NCI-H510A treated with DMSO at 0.1 percent for 48 hours (cell line): Measurements from ENCODE around the gene PKD1.
A peak's percentile ranks its signal among the peaks of the same experiment; 100 is the strongest.

ENCODE experiments used
- DNase-seq: peaks from one replicate; lab custom pipeline; 2025; lab: John Stamatoyannopoulos, UW

PKD1 gene

GRCh38 chr16:2046893-2047329 lies 88.8 kb downstream of the PKD1 start:
- DNase-seq: peak; percentile 50

DNA sequence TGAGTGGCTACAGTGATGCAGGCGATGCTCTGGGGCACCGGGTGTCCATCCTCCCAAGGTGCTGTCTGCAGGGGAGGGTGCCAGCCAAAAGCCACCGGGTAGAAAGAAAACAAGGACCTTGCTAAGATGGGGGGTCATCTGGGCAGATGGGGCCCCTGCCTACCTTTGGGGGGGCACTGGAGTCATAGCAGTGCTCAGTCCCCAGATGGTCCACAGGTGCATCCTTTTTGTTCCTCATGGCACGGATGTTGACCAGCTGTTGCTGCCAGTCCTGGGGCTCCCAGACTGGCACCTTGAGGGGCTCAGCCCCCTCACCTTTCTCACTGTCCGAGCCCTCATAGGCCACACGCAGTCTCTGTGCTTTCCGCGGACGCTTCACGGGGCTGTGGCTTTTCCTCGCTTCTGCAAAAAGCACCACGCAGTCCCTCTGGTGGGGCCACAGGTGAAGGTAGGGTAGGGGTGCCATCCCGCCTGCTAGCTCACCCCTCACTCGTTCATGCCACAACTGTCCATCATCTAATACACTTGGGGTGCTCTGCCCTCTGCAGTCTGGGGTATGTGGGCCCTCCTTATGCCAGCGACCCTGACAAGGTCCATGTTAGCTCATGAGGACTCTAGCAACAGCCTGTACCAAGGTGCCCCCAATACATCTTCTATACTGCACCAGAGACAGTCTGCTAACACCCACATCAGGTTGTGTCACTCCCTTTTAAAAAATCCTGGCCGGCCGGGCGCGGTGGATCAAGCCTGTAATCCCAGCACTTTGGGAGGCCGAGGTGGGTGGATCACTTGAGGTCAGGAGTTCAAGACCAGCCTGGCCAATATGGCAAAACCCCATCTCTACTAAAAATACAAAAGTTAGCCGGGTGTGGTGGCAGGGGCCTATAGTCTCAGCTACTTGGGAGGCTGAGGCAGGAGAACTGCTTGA lies 89.5 kb downstream of the PKD1 start:
- no peak for DNase-seq

DNA sequence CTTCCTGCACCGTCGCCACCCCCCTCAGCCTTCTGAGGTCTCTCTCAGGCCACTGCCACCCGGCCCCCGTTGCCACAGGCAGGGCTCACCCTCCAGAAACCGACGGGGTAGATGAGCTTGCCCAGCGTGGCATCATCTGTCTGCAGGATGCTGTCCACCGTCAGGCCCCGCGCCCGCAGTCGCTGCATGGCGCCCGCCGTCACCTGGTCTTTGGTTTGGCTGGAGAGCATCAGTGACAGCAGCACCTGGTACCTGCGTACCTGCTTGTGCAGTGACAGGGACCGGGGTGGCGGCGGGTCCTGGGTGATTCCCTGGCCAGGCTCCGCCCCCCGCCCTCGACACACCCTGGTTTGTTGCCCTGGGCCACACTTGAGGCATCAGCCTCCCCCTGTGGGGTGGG lies 91.2 kb downstream of the PKD1 start:
- DNase-seq: peak; percentile 9

- DNase-seq: peak; percentile 47
These were observed 91.8 kb downstream of the PKD1 start for GRCh38 chr16:2043667-2044451.

DNA sequence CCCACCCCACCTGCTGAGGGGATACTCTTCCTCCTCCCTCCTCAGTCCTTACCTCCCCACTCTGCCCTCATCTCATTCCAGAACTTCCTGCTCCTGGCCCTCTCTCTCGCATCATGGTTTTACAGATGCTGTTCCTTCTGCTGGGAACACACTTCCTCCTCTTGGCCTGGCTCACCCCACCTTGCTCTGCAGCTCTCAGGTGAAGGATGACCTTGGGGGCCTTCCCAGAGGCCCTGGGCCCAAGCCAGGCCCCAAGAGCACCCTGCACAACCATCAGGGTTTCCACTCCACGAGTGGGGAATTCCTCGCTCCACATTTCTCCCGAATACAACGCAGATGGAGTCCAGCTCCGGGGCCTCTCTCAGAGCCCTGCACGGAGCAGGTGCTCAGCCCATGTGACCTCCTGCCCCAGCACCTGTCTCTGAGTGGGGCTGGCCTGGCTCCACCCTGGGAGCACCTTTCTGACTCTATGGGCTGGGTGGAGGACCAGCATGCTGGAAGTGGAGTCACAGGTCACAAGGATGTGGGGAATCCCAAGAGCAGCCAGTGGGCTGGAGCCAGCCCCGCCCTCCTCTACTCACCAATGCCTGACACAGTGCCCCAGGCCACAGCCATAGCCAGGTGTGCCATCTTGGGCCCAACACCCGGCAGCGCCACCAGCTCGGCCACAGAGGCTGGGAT lies 92.6 kb downstream of the PKD1 start:
- peak; percentile 85 for DNase-seq

- DNase-seq: peak; percentile 88
These were observed 93.3 kb downstream of the PKD1 start for GRCh38 chr16:2042171-2042985.

DNA sequence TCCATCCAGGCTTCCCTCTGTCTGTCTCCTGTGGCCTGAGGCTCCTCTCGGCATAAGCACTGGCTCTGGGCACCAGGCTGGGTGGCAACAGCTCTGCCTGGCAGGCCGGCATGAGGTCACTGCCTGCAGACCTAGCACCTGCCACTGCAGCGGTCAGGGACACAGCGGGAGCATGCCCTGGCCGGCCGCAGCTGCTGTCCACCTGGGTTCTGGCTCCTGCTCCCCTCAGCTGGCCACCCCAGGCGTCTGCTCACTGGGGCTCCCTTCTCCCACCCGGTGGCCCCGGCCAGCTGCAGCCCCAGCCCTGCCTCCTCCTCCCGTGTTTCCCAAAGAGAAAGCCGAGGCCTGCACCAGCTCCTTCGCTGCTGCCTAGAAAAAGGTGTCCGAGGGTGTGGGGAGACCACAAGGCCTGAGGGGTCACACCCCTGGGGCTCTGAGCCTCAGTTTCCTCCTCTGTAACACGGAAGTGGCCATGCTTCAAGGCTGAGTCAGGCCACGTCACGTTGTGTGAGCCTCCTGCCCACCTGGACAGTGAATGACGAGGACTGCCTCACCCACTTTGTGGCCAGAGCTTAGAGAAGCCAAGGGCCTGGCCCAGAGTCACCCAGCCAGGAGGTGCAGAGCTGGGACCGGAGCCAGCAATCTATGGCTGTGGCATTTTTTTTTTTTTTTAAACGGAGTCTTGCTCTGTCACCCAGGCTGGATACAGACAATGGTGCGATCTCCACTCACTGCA lies 94.7 kb downstream of the PKD1 start:
- DNase-seq: no peak

- DNase-seq: no peak
These were observed 95.5 kb downstream of the PKD1 start for GRCh38 chr16:2040041-2040786.

- DNase-seq: peak; percentile 17
These were observed 96.2 kb downstream of the PKD1 start for GRCh38 chr16:2039274-2040031.
